GF-D8 (cell line): ENCODE measurements around the gene GGT6.
"Not testable (repeated sequence)": the region's sequence is repeated elsewhere in the genome, so short reads cannot be mapped to it uniquely, and the experiment has no call there.

Experiments used
- DNase-seq: peaks from one replicate; lab custom pipeline; 2025; lab: John Stamatoyannopoulos, UW

Gene GGT6

GRCh38 chr17:4591529-4591928 is 31.2 kb upstream of the GGT6 start:
- DNase-seq: no peak

- DNase-seq: no peak
Observed at GRCh38 chr17:4590981-4591453, 30.6 kb upstream of the GGT6 start.

GRCh38 chr17:4590042-4590441 is 29.7 kb upstream of the GGT6 start:
- not testable (repeated sequence) for DNase-seq

GRCh38 chr17:4588898-4589625 is 28.7 kb upstream of the GGT6 start:
- no peak for DNase-seq

GRCh38 chr17:4588391-4588790 is 28.0 kb upstream of the GGT6 start:
- DNase-seq: no peak

GRCh38 chr17:4587803-4588202 is 27.4 kb upstream of the GGT6 start:
- DNase-seq: no peak

- no peak for DNase-seq
Observed at GRCh38 chr17:4587195-4587594, 26.8 kb upstream of the GGT6 start.

- no peak for DNase-seq
Observed at GRCh38 chr17:4586043-4586442, 25.7 kb upstream of the GGT6 start.

GRCh38 chr17:4585638-4585994 is 25.2 kb upstream of the GGT6 start:
- no peak for DNase-seq

- DNase-seq: no peak
Observed at GRCh38 chr17:4584917-4585637, 24.7 kb upstream of the GGT6 start.

GRCh38 chr17:4584101-4584916 is 23.9 kb upstream of the GGT6 start, which contains the start of gene SMTNL2:
SMTNL2 (plus strand) TSS chr17:4584529; CDS start chr17:4584606, 77 bp downstream.
- DNase-seq: no peak

- DNase-seq: no peak
Observed at GRCh38 chr17:4583782-4584100, 23.4 kb upstream of the GGT6 start.

- no peak for DNase-seq
Observed at GRCh38 chr17:4583206-4583605, 22.8 kb upstream of the GGT6 start.

- no peak for DNase-seq
Observed at GRCh38 chr17:4582691-4583090, 22.3 kb upstream of the GGT6 start.

GRCh38 chr17:4582101-4582501 is 21.7 kb upstream of the GGT6 start:
- DNase-seq: no peak

GRCh38 chr17:4580291-4580690 is 19.9 kb upstream of the GGT6 start:
- DNase-seq: no peak

GRCh38 chr17:4579678-4580077 is 19.3 kb upstream of the GGT6 start:
- DNase-seq: no peak

- not testable (repeated sequence) for DNase-seq
Observed at GRCh38 chr17:4578349-4578748, 18.0 kb upstream of the GGT6 start.

GRCh38 chr17:4577386-4577993 is 17.1 kb upstream of the GGT6 start:
- DNase-seq: no peak

- no peak for DNase-seq
Observed at GRCh38 chr17:4576729-4577322, 16.4 kb upstream of the GGT6 start.

- DNase-seq: no peak
Observed at GRCh38 chr17:4576161-4576558, 15.8 kb upstream of the GGT6 start.

GRCh38 chr17:4574448-4575045 is 14.2 kb upstream of the GGT6 start:
- no peak for DNase-seq
